Liver (tissue), 9 donors: ENCODE results near the gene BIRC7. TPM values are rescaled to one million over a fixed set of nuclear protein-coding genes. Genes with fewer than 3 reads are reported as not detected.

Source experiments
- DNase-seq: peaks from one replicate; pipeline ENCODE4 v3.0.0-alpha.2; 2017; ENCODE audit warnings: low spot score
- H3K27ac ChIP-seq, 2 donors: one replicate each; pipeline ENCODE4 v1.7.0; 2013; ENCODE audit warnings: inconsistent platforms in 2 of 2, low read length in 2 of 2, control low read depth in 1 of 2, low read depth in 1 of 2, mild to moderate bottlenecking in 1 of 2
- H3K27me3 ChIP-seq, 4 donors: one replicate each; pipeline versions ENCODE4 v1.6.1 to v1.7.0; 2013; ENCODE audit warnings: low read length in 3 of 4, inconsistent platforms in 1 of 4, mild to moderate bottlenecking in 1 of 4, moderate library complexity in 1 of 4; ENCODE audit not compliant: control insufficient read depth in 4 of 4, insufficient read depth in 4 of 4
- H3K36me3 ChIP-seq, 4 donors: one replicate each; pipeline versions ENCODE4 v1.6.1 to v1.7.0; 2013; ENCODE audit warnings: low read length in 3 of 4, mild to moderate bottlenecking in 3 of 4, low read depth in 1 of 4, moderate library complexity in 1 of 4; ENCODE audit not compliant: control insufficient read depth in 4 of 4, insufficient read depth in 3 of 4
- H3K4me1 ChIP-seq, 4 donors: one replicate each; pipeline versions ENCODE4 v1.6.1 to v1.7.0; 2013; ENCODE audit warnings: low read length in 3 of 4, mild to moderate bottlenecking in 3 of 4, moderate library complexity in 1 of 4; ENCODE audit not compliant: control insufficient read depth in 4 of 4, insufficient read depth in 4 of 4
- H3K4me3 ChIP-seq, 3 donors: one replicate each; pipeline versions ENCODE4 v1.6.1 to v1.7.0; 2013; ENCODE audit warnings: low read length in 3 of 3, control low read depth in 1 of 3, low read depth in 1 of 3, mild to moderate bottlenecking in 1 of 3
- H3K9ac ChIP-seq, 2 donors: one replicate each; pipeline ENCODE4 v1.7.0; 2013; ENCODE audit warnings: low read length in 2 of 2, mild to moderate bottlenecking in 2 of 2, moderate library complexity in 2 of 2, control low read depth in 1 of 2, low read depth in 1 of 2
- H3K9me3 ChIP-seq, 4 donors: one replicate each; pipeline versions ENCODE4 v1.6.1 to v1.7.0; 2013; ENCODE audit warnings: low read length in 3 of 4; ENCODE audit not compliant: control insufficient read depth in 4 of 4
- CTCF ChIP-seq: fragments of 150-350 bp; IDR thresholded peaks from 2 replicates; pipeline ENCODE4 v1.5.1; 2017; ENCODE audit warnings: improper control_type of control experiment, low read depth, low read length; ENCODE audit not compliant: missing input control
- EGR1 ChIP-seq, 2 donors: IDR thresholded peaks; 2 replicates each; pipeline ENCODE4 v1.6.1; 2016 to 2018; ENCODE audit warnings: antibody characterized with exemption in 2 of 2, low read depth in 2 of 2
- FOXA1 ChIP-seq: IDR thresholded peaks from 2 replicates; pipeline ENCODE4 v1.6.1; 2016; ENCODE audit warnings: antibody characterized with exemption
- FOXA2 ChIP-seq: IDR thresholded peaks from 2 replicates; pipeline ENCODE4 v1.6.1; 2016; ENCODE audit warnings: antibody characterized with exemption
- JUND ChIP-seq, 2 donors: IDR thresholded peaks; 2 replicates each; pipeline ENCODE4 v1.6.1; 2016; ENCODE audit warnings: antibody characterized with exemption in 2 of 2
- NR2F2 ChIP-seq: IDR thresholded peaks from 2 replicates; pipeline ENCODE4 v1.6.1; 2016; ENCODE audit warnings: antibody characterized with exemption
- RAD21 ChIP-seq, 2 donors: IDR thresholded peaks; 2 replicates each; pipeline ENCODE4 v1.6.1; 2016; ENCODE audit warnings: antibody characterized with exemption in 2 of 2, mild to moderate bottlenecking in 2 of 2
- RXRA ChIP-seq, 2 donors: IDR thresholded peaks; 2 replicates each; pipeline ENCODE4 v1.6.1; 2017 to 2018; ENCODE audit warnings: antibody characterized with exemption in 2 of 2, mild to moderate bottlenecking in 1 of 2
- SP1 ChIP-seq: IDR thresholded peaks from 2 replicates; pipeline ENCODE4 v1.6.1; 2018; ENCODE audit warnings: antibody characterized with exemption, mild to moderate bottlenecking
- ZBTB33 ChIP-seq: IDR thresholded peaks from 2 replicates; pipeline ENCODE4 v1.6.1; 2016; ENCODE audit warnings: antibody characterized with exemption
- WGBS: extraction: QIAGEN DNeasy Blood & Tissue Kit; methylation state at CpG from one replicate; pipeline ENCODE4 v1.1.7; 2013; 5-methylcytosine and 5-hydroxymethylcytosine counted together
- polyA plus RNA-seq, 2 donors: library from polyadenylated mRNA; stranded (reverse) in 1 of 2; unstranded in 1 of 2; fragments of 200-250 nt in 1 of 2; fragments of >200 nt in 1 of 2; fragmentation: Nextera tagmentation in 1 of 2; extraction: Ambion mirVana in 1 of 2; gene quantifications; one replicate each; pipeline versions ENCODE4 v1.2.1 to v1.2.3, GENCODE V29; 2013 to 2015
- total RNA-seq, 2 donors: library from RNA; depleted of rRNA; stranded (reverse); fragments of >200 nt; gene quantifications; one replicate each; pipeline ENCODE4 v1.2.3, GENCODE V29; 2014
- TF ChIP-seq, protein P1 (sequence below): IDR thresholded peaks from 2 replicates; pipeline ENCODE4 v1.6.1; 2016; ENCODE audit warnings: antibody characterized with exemption
- donor health status: healthy.
- donor health status: healthy.
- donor health status: healthy.
- donor health status: healthy.
- donor health status: healthy.

The BIRC7 gene
- total and polyA plus RNA-seq, 4 donors: 0.23 TPM; not detected in 3

DNA sequence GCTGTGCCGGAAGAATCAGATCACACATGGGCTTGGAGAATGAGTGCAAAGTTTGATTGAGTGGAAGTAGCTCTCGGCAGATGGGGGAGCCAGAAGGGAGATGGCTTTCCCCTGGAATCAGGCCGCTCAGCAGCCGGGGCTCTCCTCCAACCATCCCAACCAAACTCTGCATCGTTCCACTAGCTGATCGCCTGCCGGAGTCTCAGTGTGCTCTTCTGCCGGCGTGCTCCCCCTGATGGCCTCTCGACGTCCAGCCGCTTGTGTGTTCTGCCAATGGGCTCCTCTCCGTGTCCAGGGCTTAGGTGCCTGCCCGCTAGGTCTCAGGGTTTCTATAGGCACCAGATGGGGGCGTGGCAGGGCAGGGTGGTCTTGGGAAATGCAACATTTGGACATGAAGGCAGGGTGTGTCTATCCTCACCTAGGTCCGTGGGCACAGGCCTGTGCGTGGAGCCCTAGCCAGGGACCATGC lies 4.9 kb upstream of the BIRC7 start:
- Histone ChIP-seq H3K36me3 (no peaks in the 10 kb centered on the region), H3K9me3 (no peaks in the 10 kb centered on the region), H3K4me1 (peaks cover 0 to 4% (median 1%) of the 10 kb centered on the region in 4 donors), H3K27ac (no peak overlapping the region), H3K27me3 (peaks cover 0 to 7% (median 2%) of the 10 kb centered on the region in 4 donors), H3K4me3 (no peak overlapping the region), H3K9ac (no peak overlapping the region)
- TF ChIP-seq JUND (IDR thresholded peaks at IDR 0.05) (no peak), RXRA (IDR thresholded peaks at IDR 0.05) (no peak), FOXA2 (no peak), EGR1 (IDR thresholded peaks at IDR 0.05; ENCODE audit: low read depth in 2 of 2) (no peak), SP1 (no peak), CTCF (peak; percentile 51), RAD21 (IDR thresholded peaks at IDR 0.05) (peak; percentile 50 to 73)
- DNase-seq: peak; percentile 53
- WGBS: 11% methylated on average over 17 of the region's 17 CpGs

DNA sequence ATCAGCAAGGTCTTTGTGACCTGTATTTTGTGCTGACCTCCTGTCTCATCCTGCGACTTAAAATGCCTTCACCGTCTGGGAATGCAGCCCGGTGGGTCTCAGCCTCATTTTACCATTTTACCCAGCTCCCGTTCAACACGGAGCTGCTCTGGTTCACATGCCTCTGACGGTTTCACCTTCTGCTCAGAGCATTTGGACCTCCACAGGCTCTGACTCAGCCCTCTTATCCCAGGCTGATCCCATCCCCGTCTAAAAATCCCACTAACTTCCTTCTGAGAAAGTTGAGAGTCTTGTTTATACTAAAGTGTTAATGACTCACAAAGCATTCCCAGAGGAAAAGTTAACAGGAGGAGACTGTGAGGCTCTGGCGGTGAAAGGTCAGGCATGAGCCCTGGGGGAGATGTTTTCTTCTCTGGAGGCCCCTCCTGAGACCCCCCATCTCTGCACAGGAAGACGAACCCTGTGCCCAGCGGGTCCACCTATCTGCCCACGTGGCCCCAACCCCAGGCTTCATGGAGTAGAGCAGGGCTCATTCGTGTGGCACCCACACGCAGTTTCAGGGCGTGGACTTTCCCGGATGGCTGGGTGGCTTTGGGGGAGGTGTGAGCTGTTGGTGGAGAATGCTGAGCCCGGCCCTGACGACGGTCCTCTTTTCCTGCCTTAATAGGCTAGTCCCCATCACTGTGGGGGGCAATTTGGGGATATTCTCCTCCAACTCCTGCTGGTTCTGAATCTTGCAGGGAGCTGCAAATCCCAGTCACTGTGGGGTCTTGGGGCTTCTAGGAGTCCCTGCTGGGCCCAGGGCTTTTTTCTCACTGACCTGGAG lies 3.3 kb upstream of the BIRC7 start:
- H3K4me1 ChIP-seq: peaks cover 0 to 4% (median 1%) of the 10 kb centered on the region in 4 donors
- no peak overlapping the region for H3K9ac ChIP-seq
- TF ChIP-seq NR2F2 (no peak), ZBTB33 (no peak), FOXA1 (no peak), JUND (IDR thresholded peaks at IDR 0.05) (peak in 1 of 2 donors; percentile 5), CTCF (no peak)
- TF ChIP-seq, protein P1, sequence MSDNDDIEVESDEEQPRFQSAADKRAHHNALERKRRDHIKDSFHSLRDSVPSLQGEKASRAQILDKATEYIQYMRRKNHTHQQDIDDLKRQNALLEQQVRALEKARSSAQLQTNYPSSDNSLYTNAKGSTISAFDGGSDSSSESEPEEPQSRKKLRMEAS: no peak
- H3K4me3 ChIP-seq: no peak overlapping the region
- H3K36me3 ChIP-seq: no peaks in the 10 kb centered on the region
- no peak overlapping the region for H3K27ac ChIP-seq
- H3K9me3 ChIP-seq: no peaks in the 10 kb centered on the region
- no peak for DNase-seq
- 40% methylated on average over 18 of the region's 18 CpGs for WGBS
- peaks cover 0 to 7% (median 2%) of the 10 kb centered on the region in 4 donors for H3K27me3 ChIP-seq
